COLO829 (cell line): ENCODE measurements around the gene RAPSN.

ENCODE experiments used
- DNase-seq: peaks from one replicate; pipeline ENCODE4 v3.0.0; 2012; ENCODE audit warnings: low spot score

RAPSN gene

DNA sequence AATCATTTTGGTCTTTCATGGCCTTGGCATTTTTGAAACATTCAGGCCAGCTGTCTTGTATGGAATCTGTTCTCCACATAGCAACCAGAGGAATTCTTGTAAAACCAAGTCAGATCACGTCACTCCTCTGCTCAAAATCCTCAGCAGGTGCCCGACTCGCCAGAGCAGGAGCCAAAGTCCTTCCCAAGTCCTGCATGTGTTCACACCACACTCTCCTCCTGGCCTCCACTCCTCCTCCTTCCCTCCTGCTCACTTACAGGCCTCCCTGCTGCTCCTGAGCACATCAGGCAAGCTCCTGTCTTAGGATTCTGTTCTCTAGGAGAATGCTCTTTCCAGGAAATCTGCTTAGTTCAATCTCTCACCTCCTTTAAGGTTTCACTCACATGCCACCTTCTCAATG, 15.8 kb downstream of the RAPSN start:
- DNase-seq, result no peak

GRCh38 chr11:47431356-47432083, 17.4 kb downstream of the RAPSN start:
- no peak for DNase-seq

DNA sequence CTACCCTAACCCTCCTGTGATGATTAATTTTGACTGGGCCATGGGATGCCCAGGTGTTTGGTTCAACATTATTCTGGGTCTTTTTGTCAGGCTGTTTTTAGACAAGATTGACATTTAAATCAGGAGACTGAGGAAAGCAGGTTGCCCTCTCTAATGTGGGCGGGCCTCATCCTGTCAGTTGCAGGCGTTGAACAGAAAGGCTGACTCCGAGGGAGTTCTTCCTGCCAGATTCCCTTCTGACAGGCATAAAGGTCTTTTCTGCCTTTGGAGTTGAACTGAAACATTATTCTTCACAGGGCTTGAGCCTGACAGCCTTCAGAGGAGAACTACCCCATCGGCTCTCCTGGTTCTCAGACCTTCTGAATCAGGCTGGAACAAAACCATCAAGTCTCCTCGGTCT, 18.4 kb downstream of the RAPSN start:
- DNase-seq, result no peak

DNA sequence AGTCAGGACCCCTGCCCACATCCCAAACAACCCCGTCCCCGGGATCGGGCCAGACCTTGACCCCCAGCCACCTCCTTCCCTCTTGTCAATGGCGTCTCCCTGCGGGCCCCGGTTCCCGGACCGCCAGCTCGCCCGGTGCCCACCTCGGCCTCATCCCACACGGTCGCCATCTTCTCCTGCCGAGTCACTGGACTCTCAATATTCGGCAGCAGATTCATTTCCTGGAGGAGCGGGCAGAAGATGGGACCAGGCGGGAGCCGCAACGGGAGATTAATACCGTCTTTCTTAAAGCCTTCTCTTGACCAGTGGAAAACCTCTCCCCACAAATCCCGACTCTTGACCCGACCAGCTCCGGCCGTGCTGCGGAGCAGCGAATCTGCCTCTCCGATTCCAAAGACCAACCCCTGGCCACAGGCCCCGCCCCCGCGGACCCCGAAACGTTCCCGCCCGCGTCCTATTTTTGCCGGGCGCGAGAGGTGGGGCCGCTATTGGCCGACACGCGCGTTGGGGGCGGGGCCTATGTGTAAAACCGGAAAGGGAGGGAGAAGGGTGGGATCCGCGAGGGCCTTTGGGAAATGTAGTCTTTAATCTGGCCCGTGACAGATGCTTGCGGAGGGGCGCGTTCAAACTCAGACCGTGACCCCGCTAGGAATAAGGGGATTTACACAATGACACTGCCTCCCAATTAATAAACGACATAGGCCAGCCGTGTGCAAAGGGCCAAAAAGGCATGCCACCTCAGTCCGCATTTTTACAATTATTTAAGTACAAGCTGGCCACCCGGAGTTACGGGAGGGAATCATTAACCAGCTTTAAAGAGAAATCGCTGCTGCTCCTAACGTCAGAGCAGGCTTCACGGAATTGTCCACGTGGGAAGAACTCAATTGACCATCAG, 22.6 kb downstream of the RAPSN start, which contains the start of gene PSMC3:
PSMC3 (minus strand) TSS at position 378 of the 895 bp plus-strand sequence; CDS start at position 218, 160 bp downstream.
- DNase-seq, result peak; percentile 96

GRCh38 chr11:47425611-47426010, 23.3 kb downstream of the RAPSN start:
- DNase-seq, result no peak

DNA sequence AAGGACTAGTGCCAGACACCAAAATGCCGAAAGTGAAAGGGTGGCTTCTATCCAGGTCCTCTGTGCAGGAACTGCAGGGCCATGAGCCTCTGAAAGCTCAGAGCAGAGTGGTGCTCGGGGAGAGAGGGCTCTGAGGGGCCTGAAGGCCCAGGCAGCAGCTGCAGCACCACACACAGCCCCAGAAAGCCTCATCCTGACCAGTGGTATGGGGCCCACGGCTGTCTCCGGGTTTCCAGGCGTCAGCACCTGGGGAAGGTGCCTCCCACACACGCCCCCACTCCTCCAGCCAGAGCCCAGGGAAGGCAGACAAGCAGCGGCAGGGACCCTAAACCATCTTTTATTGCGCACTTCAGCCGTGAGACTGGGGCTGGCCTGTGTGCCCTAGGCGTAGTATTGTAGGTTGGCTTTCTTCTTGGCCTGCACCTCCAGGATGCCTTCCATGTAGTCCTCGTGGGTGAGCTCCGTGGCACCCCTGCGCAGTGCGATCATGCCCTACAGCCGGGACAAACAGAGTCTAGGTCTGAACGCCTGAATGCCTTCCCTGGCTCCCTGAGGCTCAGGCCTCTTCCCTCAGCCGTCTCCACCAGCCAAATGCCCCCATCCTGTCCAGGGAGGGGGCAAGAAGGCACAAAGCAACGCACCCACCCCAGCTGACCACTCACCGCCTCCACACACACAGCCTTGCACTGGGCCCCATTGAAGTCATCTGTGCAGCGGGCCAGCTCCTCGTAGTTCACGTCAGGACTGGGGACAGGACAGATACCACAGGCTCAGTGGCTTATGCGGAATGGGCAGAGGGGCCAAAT, 30.3 kb downstream of the RAPSN start:
- no peak for DNase-seq

- DNase-seq, result no peak
Observed at GRCh38 chr11:47417712-47418111, 31.2 kb downstream of the RAPSN start.

- DNase-seq, result no peak
Observed at GRCh38 chr11:47415949-47416472, 32.9 kb downstream of the RAPSN start.

DNA sequence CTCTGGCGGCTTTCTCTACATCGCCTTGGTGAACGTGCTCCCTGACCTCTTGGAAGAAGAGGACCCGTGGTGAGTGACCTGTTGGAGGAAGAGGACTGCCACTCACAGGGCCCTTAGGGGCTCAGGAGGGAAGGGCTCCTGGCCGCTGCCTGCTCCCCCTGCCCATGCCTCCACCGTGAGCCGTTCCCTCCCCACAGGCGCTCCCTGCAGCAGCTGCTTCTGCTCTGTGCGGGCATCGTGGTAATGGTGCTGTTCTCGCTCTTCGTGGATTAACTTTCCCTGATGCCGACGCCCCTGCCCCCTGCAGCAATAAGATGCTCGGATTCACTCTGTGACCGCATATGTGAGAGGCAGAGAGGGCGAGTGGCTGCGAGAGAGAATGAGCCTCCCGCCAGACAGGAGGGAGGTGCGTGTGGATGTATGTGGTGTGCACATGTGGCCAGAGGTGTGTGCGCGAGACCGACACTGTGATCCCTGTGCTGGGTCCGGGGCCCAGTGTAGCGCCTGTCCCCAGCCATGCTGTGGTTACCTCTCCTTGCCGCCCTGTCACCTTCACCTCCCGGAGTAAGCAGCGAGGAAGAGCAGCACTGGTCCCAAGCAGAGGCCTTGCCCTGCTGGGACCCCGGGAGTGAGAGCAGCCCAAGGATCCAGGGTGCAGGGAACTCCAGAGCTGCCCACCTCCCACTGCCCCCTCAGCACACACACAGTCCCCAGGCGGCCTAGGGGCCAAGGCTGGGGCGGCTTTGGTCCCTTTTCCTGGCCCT, 33.7 kb downstream of the RAPSN start:
- DNase-seq, result no peak

GRCh38 chr11:47414685-47415070, 34.3 kb downstream of the RAPSN start:
- DNase-seq, result no peak

GRCh38 chr11:47413908-47414684, 34.8 kb downstream of the RAPSN start:
- no peak for DNase-seq

GRCh38 chr11:47413351-47413750, 35.6 kb downstream of the RAPSN start:
- no peak for DNase-seq

- DNase-seq, result peak; percentile 51
Observed at GRCh38 chr11:47411884-47412746, 36.8 kb downstream of the RAPSN start.

GRCh38 chr11:47410370-47411264, 38.3 kb downstream of the RAPSN start:
- DNase-seq, result no peak

DNA sequence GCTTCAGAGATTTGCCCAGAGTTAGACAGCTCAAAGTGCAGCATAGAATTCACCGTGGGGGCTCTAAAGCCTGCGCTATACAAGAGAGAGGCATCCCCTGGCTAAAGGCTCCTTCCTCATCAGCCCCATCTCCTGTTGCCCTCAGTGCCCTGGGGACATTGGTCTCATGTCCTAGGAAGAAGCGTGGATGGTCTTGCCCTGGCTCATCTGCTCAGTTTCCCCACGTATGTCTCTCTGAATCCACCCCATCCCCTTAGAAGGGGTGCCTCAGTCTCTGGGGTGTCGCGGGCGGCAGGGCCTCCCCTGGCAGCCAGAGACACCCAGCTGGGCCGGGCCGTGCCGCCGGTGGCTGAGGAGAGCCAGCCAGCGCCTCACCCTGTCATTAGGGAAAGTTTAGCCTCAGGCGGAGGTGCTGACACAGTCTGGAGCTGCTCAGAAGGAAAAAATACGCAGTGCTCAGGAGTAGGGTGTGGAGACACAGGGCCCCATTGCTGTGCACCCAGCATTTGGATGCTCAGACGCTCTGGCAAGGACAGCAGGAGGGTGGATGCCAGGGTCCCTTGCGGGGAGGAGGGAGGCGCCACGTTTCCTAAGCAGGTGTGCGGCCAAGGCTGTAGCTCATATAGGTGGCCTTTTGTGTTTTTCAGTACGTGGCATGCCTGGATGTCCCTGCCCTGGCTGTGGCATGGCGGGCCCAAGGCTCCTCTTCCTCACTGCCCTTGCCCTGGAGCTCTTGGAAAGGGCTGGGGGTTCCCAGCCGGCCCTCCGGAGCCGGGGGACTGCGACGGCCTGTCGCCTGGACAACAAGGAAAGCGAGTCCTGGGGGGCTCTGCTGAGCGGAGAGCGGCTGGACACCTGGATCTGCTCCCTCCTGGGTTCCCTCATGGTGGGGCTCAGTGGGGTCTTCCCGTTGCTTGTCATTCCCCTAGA, 39.2 kb downstream of the RAPSN start:
- DNase-seq, result no peak

DNA sequence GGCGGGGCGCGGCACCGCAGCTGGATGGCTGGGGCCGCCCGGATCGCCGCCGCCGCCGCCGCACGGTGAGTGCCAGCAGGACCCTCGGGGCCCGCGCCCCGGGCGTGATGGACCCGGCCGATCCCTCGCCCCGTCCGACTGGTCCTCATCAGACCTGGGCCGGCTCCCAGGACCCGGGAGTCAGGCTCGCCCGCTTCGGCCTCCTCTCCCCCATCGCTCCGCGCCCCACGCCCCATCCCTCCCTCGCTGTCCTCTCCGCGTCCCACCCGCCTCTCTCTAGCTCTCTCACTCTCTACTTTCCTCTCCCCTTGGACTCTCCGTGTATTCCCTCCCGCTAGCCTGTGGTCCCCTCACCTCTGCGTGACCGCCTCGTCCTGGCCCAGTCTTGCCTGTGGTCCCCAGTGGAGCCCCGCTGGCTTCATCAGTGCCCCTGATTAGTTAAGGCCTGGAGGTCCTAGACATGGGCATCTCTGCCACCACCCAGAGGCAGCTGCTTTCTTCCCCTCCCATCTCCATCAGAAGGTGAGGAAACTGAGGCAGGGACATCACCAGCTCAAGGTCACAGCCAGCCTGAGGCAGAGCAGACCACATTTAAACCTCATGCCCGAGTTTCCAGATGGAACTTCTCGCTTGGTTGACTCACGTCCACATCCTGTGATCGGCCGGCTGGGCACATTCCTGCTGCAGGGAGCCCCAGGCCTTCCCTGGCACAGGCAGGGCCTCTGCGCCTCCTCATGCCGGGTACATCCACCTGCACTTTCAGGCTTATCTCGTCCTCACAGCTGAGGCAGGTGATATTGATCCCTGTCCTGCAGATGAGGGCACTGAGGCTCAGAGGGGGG, 40.1 kb downstream of the RAPSN start:
- DNase-seq, result peak; percentile 48
